Psoas muscle (tissue), 8 donors: ENCODE data around the gene VASH2. TPM values are rescaled to one million over a fixed set of nuclear protein-coding genes. Genes with fewer than 3 reads are reported as not detected.

ENCODE experiments used
- ATAC-seq, 4 donors: fragments of 200-7000 bp; cut with Tn5 transposase; one replicate each; pipeline ENCODE4 v1.9.1; 2020; ENCODE audit warnings: moderate library complexity in 3 of 4, mild to moderate bottlenecking in 2 of 4
- DNase-seq, 2 donors: peaks; one replicate each; pipeline ENCODE4 v3.0.0-alpha.2; 2020
- H3K27ac ChIP-seq: fragments of 200-600 bp; one replicate; pipeline ENCODE4 v1.8.0; 2022
- H3K27me3 ChIP-seq, 3 donors: fragments of 200-600 bp in 1 of 3; one replicate each; pipeline versions ENCODE4 v1.6.1 to v1.8.0; 2013 to 2022; ENCODE audit warnings: low read length in 2 of 3, mild to moderate bottlenecking in 2 of 3, moderate library complexity in 1 of 3; ENCODE audit not compliant: insufficient read depth in 3 of 3
- H3K36me3 ChIP-seq, 2 donors: fragments of 200-600 bp in 1 of 2; one replicate each; pipeline versions ENCODE4 v1.6.1 to v1.8.0; 2013 to 2022; ENCODE audit warnings: low read depth in 1 of 2, mild to moderate bottlenecking in 1 of 2, moderate library complexity in 1 of 2; ENCODE audit not compliant: insufficient read depth in 1 of 2
- H3K4me1 ChIP-seq: fragments of 200-600 bp; one replicate; pipeline ENCODE4 v1.8.0; 2022
- H3K4me3 ChIP-seq: fragments of 200-600 bp; one replicate; pipeline ENCODE4 v1.8.0; 2022; ENCODE audit warnings: mild to moderate bottlenecking
- H3K9me3 ChIP-seq: fragments of 200-600 bp; one replicate; pipeline ENCODE4 v1.8.0; 2022
- CTCF ChIP-seq: fragments of 200-600 bp; IDR thresholded peaks from one replicate; pipeline ENCODE4 v1.8.0; 2022; ENCODE audit warnings: antibody characterized with exemption
- WGBS, 3 donors: extraction: QIAGEN DNeasy Blood & Tissue Kit; methylation state at CpG; one replicate each; pipeline versions ENCODE4 v1.1.6 to v1.1.7; 2013; 5-methylcytosine and 5-hydroxymethylcytosine counted together
- intact Hi-C, 2 donors: fragments of 100-400 bp; cut with DNase I; formaldehyde crosslinking; loops; one replicate each; pipeline versions ENCODE4 v1.11.0 to v1.14.2; 2022
- polyA plus RNA-seq, 3 donors: library from polyadenylated mRNA; stranded (reverse); fragments of 200-250 nt; gene quantifications; one replicate each; pipeline ENCODE4 v1.2.3, GENCODE V29; 2013
- total RNA-seq, 4 donors: library from RNA; stranded (reverse); fragmentation: NEBNext Ultra II Directional in 2 of 4; extraction: Animal tissue kit (Norgen Biotek cat#: 25700) in 2 of 4; gene quantifications; one replicate each; pipeline versions ENCODE4 v1.2.1 to v1.2.4, GENCODE V29; 2021 to 2023
- donor health status: healthy with polysubstance abuse.
- donor health status: DM: no; HTN: no; CAD: no; lungs with moderate emphysema.
- donor health status: Bipolar disorder and iron deficiency.
- donor health status: healthy.
- donor health status: DM: yes; HTN: yes; CAD: no.
- donor health status: DM: no; HTN: no; CAD: no.
- donor health status: DM: no; HTN: no; CAD: no.
- donor health status: DM: yes; HTN: yes; CAD: no.

The VASH2 gene
- total and polyA plus RNA-seq, 7 donors, result 0.09 to 1.6 (median 0.17) TPM

- Histone ChIP-seq H3K4me3 (no peak overlapping the region), H3K27ac (no peak overlapping the region), H3K27me3 (no peaks in the 10 kb centered on the region), H3K9me3 (no peaks in the 10 kb centered on the region), H3K36me3 (no peaks in the 10 kb centered on the region), H3K4me1 (no peaks in the 10 kb centered on the region)
- ATAC-seq, result no peak
- DNase-seq, result no peak
- TF ChIP-seq CTCF, result no peak
- intact Hi-C loops, result no loop called here
- 27 to 37% (median 34%) methylated on average over 10 of the region's 10 CpGs for WGBS, 3 donors
Measured at GRCh38 chr1:212928323-212929291, 21.7 kb upstream of the VASH2 start.

GRCh38 chr1:212930986-212931678, 19.2 kb upstream of the VASH2 start:
- Histone ChIP-seq H3K27ac (no peak overlapping the region), H3K36me3 (no peaks in the 10 kb centered on the region), H3K9me3 (no peaks in the 10 kb centered on the region), H3K4me1 (no peaks in the 10 kb centered on the region), H3K4me3 (no peak overlapping the region), H3K27me3 (no peaks in the 10 kb centered on the region)
- 83 to 93% (median 85%) methylated on average over 10 of the region's 10 CpGs for WGBS, 3 donors
- intact Hi-C loops, result no loop called here
- no peak for TF ChIP-seq CTCF
- DNase-seq, result no peak
- no peak for ATAC-seq

GRCh38 chr1:212933815-212934471, 16.4 kb upstream of the VASH2 start:
- H3K4me3 ChIP-seq, result no peak overlapping the region
- H3K27ac ChIP-seq, result no peak overlapping the region
- no peaks in the 10 kb centered on the region for H3K9me3 ChIP-seq
- no peaks in the 10 kb centered on the region for H3K36me3 ChIP-seq
- no peaks in the 10 kb centered on the region for H3K4me1 ChIP-seq
- intact Hi-C loops, result no loop called here
- WGBS, 3 donors, result 68 to 85% (median 73%) methylated on average over 1 of the region's 1 CpG
- ATAC-seq (no peak), DNase-seq (no peak)
- H3K27me3 ChIP-seq, result no peaks in the 10 kb centered on the region
- TF ChIP-seq CTCF, result no peak

GRCh38 chr1:212935387-212935981, 14.9 kb upstream of the VASH2 start:
- H3K4me3 ChIP-seq, result no peak overlapping the region
- no peaks in the 10 kb centered on the region for H3K4me1 ChIP-seq
- H3K27ac ChIP-seq, result no peak overlapping the region
- TF ChIP-seq CTCF, result no peak
- intact Hi-C loops, result no loop called here
- H3K9me3 ChIP-seq, result peaks cover 5% of the 10 kb centered on the region
- DNase-seq (no peak), ATAC-seq (no peak)
- H3K27me3 ChIP-seq, result no peaks in the 10 kb centered on the region
- no peaks in the 10 kb centered on the region for H3K36me3 ChIP-seq
- WGBS, 3 donors, result 91 to 95% (median 94%) methylated on average over 7 of the region's 7 CpGs
